HepG2 (cell line): ENCODE results near the gene IFNAR2. TPM values are rescaled to one million over a fixed set of nuclear protein-coding genes. Genes with fewer than 3 reads are reported as not detected.

Experiments used
- CSRNP1 ChIP-seq: sonication (generic); formaldehyde crosslinking; IDR thresholded peaks from 2 replicates; pipeline ENCODE4 v1.8.1; 2023; ENCODE audit warnings: mild to moderate bottlenecking, missing genetic modification reagents
- KAT8 ChIP-seq: IDR thresholded peaks from 2 replicates; pipeline ENCODE4 v1.6.1; 2016; ENCODE audit warnings: missing genetic modification reagents, missing compliant biosample characterization
- KLF15 ChIP-seq: sonication (generic); formaldehyde crosslinking; IDR thresholded peaks from 2 replicates; pipeline ENCODE4 v1.8.1; 2023; ENCODE audit warnings: borderline replicate concordance, mild to moderate bottlenecking, inconsistent platforms, missing genetic modification reagents, mixed read lengths
- NFE2L1 ChIP-seq: sonication (generic); formaldehyde crosslinking; IDR thresholded peaks from 2 replicates; pipeline ENCODE4 v1.4.0; 2020; ENCODE audit warnings: missing genetic modification reagents, mild to moderate bottlenecking, borderline replicate concordance
- PHF20 ChIP-seq: sonication (generic); formaldehyde crosslinking; IDR thresholded peaks from 2 replicates; pipeline ENCODE4 v1.5.0; 2020; ENCODE audit warnings: mild to moderate bottlenecking, missing genetic modification reagents
- POLR2AphosphoS2 ChIP-seq: IDR thresholded peaks from 2 replicates; pipeline ENCODE4 v1.6.1; 2011; ENCODE audit warnings: low read depth, low read length, improper control_type of control experiment
- REL ChIP-seq: sonication (generic); formaldehyde crosslinking; conservative IDR thresholded peaks from 2 replicates; pipeline ENCODE4 v1.8.0; 2022; ENCODE audit warnings: mild to moderate bottlenecking, missing genetic modification reagents, moderate library complexity
- RELA ChIP-seq: sonication (generic); formaldehyde crosslinking; IDR thresholded peaks from 2 replicates; pipeline ENCODE4 v1.4.0; 2020; ENCODE audit warnings: missing genetic modification reagents
- SNAPC4 ChIP-seq: sonication (generic); formaldehyde crosslinking; IDR thresholded peaks from 2 replicates; pipeline ENCODE4 v1.4.0; 2020; ENCODE audit warnings: mild to moderate bottlenecking, missing genetic modification reagents
- ZBTB1 ChIP-seq: sonication (generic); formaldehyde crosslinking; IDR thresholded peaks from 2 replicates; pipeline ENCODE4 v1.4.0; 2020; ENCODE audit warnings: missing genetic modification reagents, borderline replicate concordance
- ZNF143 ChIP-seq: sonication (generic); formaldehyde crosslinking; IDR thresholded peaks from 2 replicates; pipeline ENCODE4 v1.4.0; 2020; ENCODE audit warnings: missing genetic modification reagents
- ZNF276 ChIP-seq: sonication (generic); formaldehyde crosslinking; IDR thresholded peaks from 2 replicates; pipeline ENCODE4 v1.4.0; 2020; ENCODE audit warnings: mild to moderate bottlenecking, low read depth, missing genetic modification reagents
- ZNF280D ChIP-seq: sonication (generic); formaldehyde crosslinking; IDR thresholded peaks from 2 replicates; pipeline ENCODE4 v1.5.1; 2020; ENCODE audit warnings: mild to moderate bottlenecking, missing genetic modification reagents
- ZNF460 ChIP-seq: sonication (generic); formaldehyde crosslinking; IDR thresholded peaks from 2 replicates; pipeline ENCODE4 v1.5.1; 2020; ENCODE audit warnings: missing genetic modification reagents, mild to moderate bottlenecking, borderline replicate concordance
- polyA plus RNA-seq, 8 experiments: library from polyadenylated mRNA; depleted of rRNA in 3 of 8; stranded (reverse) in 7 of 8; unstranded in 1 of 8; fragments of >200 nt; fragmentation: Illumina TruSeq in 4 of 8; extraction: Trizol in 4 of 8; gene quantifications; 2 replicates each; pipeline versions ENCODE4 v1.2.1 to v1.2.3, GENCODE V29; 2011 to 2016; ENCODE audit warnings: low read depth in 4 of 8, missing spikeins in 1 of 8, mixed read lengths in 1 of 8; ENCODE audit not compliant: insufficient read depth in 1 of 8
- total RNA-seq, 5 experiments: library from RNA; depleted of rRNA; stranded (reverse); fragments of >200 nt; fragmentation: Illumina TruSeq; extraction: Trizol; gene quantifications; 2 replicates each; pipeline ENCODE4 v1.2.3, GENCODE V29; 2016; ENCODE audit warnings: low read depth in 1 of 5

IFNAR2 gene
- total and polyA plus RNA-seq, 2 of the 13 experiments (the other 11 are each of a cell fraction or from before 2014, with no cell fraction given), result 5.1 to 24.1 TPM

- TF ChIP-seq SNAPC4 (CRISPR knock-in tag), result no peak
- no peak for TF ChIP-seq CSRNP1 (CRISPR knock-in tag)
- TF ChIP-seq POLR2AphosphoS2, result no peak
- no peak for TF ChIP-seq NFE2L1 (CRISPR knock-in tag)
- no peak for TF ChIP-seq ZBTB1 (CRISPR knock-in tag)
- no peak for TF ChIP-seq REL (CRISPR knock-in tag)
- no peak for TF ChIP-seq RELA (CRISPR knock-in tag)
- TF ChIP-seq KLF15, result no peak
- no peak for TF ChIP-seq KAT8 (CRISPR knock-in tag)
- no peak for TF ChIP-seq ZNF143 (CRISPR knock-in tag)
- no peak for TF ChIP-seq ZNF460 (CRISPR knock-in tag)
- no peak for TF ChIP-seq ZNF280D (CRISPR knock-in tag)
- no peak for TF ChIP-seq PHF20 (CRISPR knock-in tag)
- no peak for TF ChIP-seq ZNF276 (CRISPR knock-in tag)
These were observed 1.3 kb upstream of the IFNAR2 start (continued) for GRCh38 chr21:33228455-33228854.
